Neural progenitor cell (in vitro differentiated cells): ENCODE data around the gene MIOX. TPM values are rescaled to one million over a fixed set of nuclear protein-coding genes. Genes with fewer than 3 reads are reported as not detected.

Experiments used
- DNase-seq: peaks from one replicate; pipeline ENCODE4 v3.0.0-alpha.2; 2016; ENCODE audit warnings: low spot score
- H2AFZ ChIP-seq: fragments of 200-600 bp; sonication (generic); replicated peaks from 2 replicates; pipeline ENCODE4 v1.6.1; 2016; ENCODE audit warnings: antibody characterized with exemption
- H3F3A ChIP-seq: fragments of 200-600 bp; sonication (generic); 2 replicates; pipeline ENCODE4 v1.6.1; 2016; ENCODE audit warnings: antibody characterized with exemption, low read depth
- H3K27ac ChIP-seq: fragments of 200-600 bp; sonication (generic); 2 replicates; pipeline ENCODE4 v1.5.1; 2016; ENCODE audit warnings: mild to moderate bottlenecking
- H3K27me3 ChIP-seq: fragments of 200-600 bp; sonication (generic); 2 replicates; pipeline ENCODE4 v1.6.1; 2016; ENCODE audit warnings: mild to moderate bottlenecking, moderate library complexity
- H3K36me3 ChIP-seq: fragments of 200-600 bp; sonication (generic); 2 replicates; pipeline ENCODE4 v1.5.1; 2016
- H3K4me1 ChIP-seq: fragments of 200-600 bp; sonication (generic); 2 replicates; pipeline ENCODE4 v1.6.1; 2016; ENCODE audit warnings: mixed run types
- H3K4me2 ChIP-seq: fragments of 200-600 bp; sonication (generic); 2 replicates; pipeline ENCODE4 v1.6.1; 2016
- H3K4me3 ChIP-seq: fragments of 200-600 bp; sonication (generic); 2 replicates; pipeline ENCODE4 v1.5.1; 2016
- H3K79me2 ChIP-seq: fragments of 200-600 bp; sonication (generic); 2 replicates; pipeline ENCODE4 v1.6.1; 2016; ENCODE audit warnings: low read depth
- H3K9ac ChIP-seq: fragments of 200-600 bp; sonication (generic); 2 replicates; pipeline ENCODE4 v1.6.1; 2016
- H3K9me3 ChIP-seq: fragments of 200-600 bp; sonication (generic); 2 replicates; pipeline ENCODE4 v1.5.1; 2016; ENCODE audit warnings: low read depth
- H4K20me1 ChIP-seq: fragments of 200-600 bp; sonication (generic); 2 replicates; pipeline ENCODE4 v1.6.1; 2016; ENCODE audit warnings: low read depth
- H3K27ac Mint-ChIP-seq: 3 replicates; pipeline ENCODE4 v1.8.0; 2021; ENCODE audit warnings: mixed read lengths
- H3K27me3 Mint-ChIP-seq: 2 replicates; pipeline ENCODE4 v1.8.0; 2022; ENCODE audit warnings: low read depth, mild to moderate bottlenecking, inconsistent platforms, moderate library complexity, mixed read lengths; ENCODE audit not compliant: insufficient read depth
- H3K36me3 Mint-ChIP-seq: 3 replicates; pipeline ENCODE4 v1.8.0; 2021; ENCODE audit warnings: mixed read lengths
- H3K4me1 Mint-ChIP-seq: 3 replicates; pipeline ENCODE4 v1.8.0; 2021; ENCODE audit warnings: mixed read lengths
- H3K4me3 Mint-ChIP-seq: 3 replicates; pipeline ENCODE4 v1.8.0; 2021; ENCODE audit warnings: mild to moderate bottlenecking, moderate library complexity, mixed read lengths
- H3K9me3 Mint-ChIP-seq: 3 replicates; pipeline ENCODE4 v1.8.0; 2020; ENCODE audit warnings: mixed read lengths
- EZH2 ChIP-seq: fragments of 200-600 bp; sonication (generic); IDR thresholded peaks from 2 replicates; pipeline ENCODE4 v1.6.1; 2017; ENCODE audit warnings: antibody characterized with exemption, mild to moderate bottlenecking, moderate library complexity
- EZH2phosphoT487 ChIP-seq: fragments of 200-600 bp; sonication (generic); IDR thresholded peaks from 2 replicates; pipeline ENCODE4 v1.6.1; 2017; ENCODE audit warnings: antibody characterized with exemption
- total RNA-seq: library from RNA; depleted of rRNA; stranded (reverse); fragments of >200 nt; gene quantifications from 2 replicates; pipeline ENCODE4 v1.2.3, GENCODE V29; 2015; ENCODE audit warnings: low replicate concordance
- TF ChIP-seq, protein P1 (sequence below): fragments of 200-600 bp; sonication (generic); IDR thresholded peaks from 2 replicates; pipeline ENCODE4 v1.5.1; 2017; ENCODE audit warnings: antibody characterized with exemption, mild to moderate bottlenecking

The MIOX gene
- total RNA-seq, 1 donor from 2014 or later, result not detected

- Mint-ChIP-seq H3K4me3 (no peak overlapping the region), H3K36me3 (peaks cover 15% of the 10 kb centered on the region), H3K9me3 (no peaks in the 10 kb centered on the region), H3K27me3 (peaks cover 2% of the 10 kb centered on the region), H3K27ac (no peak overlapping the region), H3K4me1 (no peaks in the 10 kb centered on the region)
- Histone ChIP-seq H3K4me1 (no peaks in the 10 kb centered on the region), H3K4me2 (no peak overlapping the region), H3K27ac (no peak overlapping the region), H3K9ac (no peak overlapping the region), H3K4me3 (no peak overlapping the region), H3K79me2 (no peaks in the 10 kb centered on the region), H3K36me3 (no peaks in the 10 kb centered on the region), H3F3A (no peaks in the 10 kb centered on the region), H4K20me1 (peaks cover 5% of the 10 kb centered on the region), H3K9me3 (no peaks in the 10 kb centered on the region), H2AFZ (no peak overlapping the region), H3K27me3 (no peaks in the 10 kb centered on the region)
- no peak for DNase-seq
- TF ChIP-seq, protein P1, sequence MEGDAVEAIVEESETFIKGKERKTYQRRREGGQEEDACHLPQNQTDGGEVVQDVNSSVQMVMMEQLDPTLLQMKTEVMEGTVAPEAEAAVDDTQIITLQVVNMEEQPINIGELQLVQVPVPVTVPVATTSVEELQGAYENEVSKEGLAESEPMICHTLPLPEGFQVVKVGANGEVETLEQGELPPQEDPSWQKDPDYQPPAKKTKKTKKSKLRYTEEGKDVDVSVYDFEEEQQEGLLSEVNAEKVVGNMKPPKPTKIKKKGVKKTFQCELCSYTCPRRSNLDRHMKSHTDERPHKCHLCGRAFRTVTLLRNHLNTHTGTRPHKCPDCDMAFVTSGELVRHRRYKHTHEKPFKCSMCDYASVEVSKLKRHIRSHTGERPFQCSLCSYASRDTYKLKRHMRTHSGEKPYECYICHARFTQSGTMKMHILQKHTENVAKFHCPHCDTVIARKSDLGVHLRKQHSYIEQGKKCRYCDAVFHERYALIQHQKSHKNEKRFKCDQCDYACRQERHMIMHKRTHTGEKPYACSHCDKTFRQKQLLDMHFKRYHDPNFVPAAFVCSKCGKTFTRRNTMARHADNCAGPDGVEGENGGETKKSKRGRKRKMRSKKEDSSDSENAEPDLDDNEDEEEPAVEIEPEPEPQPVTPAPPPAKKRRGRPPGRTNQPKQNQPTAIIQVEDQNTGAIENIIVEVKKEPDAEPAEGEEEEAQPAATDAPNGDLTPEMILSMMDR, result no peak
- TF ChIP-seq EZH2 (no peak), EZH2phosphoT487 (no peak)
Measured at GRCh38 chr22:50459016-50459415, 27.6 kb upstream of the MIOX start.

- Histone ChIP-seq H2AFZ (no peak overlapping the region), H3K27ac (no peak overlapping the region), H3K4me3 (no peak overlapping the region), H3K27me3 (no peaks in the 10 kb centered on the region), H3K9ac (no peak overlapping the region), H3K9me3 (no peaks in the 10 kb centered on the region), H3K79me2 (no peaks in the 10 kb centered on the region), H3F3A (no peaks in the 10 kb centered on the region), H3K4me2 (no peak overlapping the region), H3K4me1 (no peaks in the 10 kb centered on the region), H4K20me1 (peaks cover 5% of the 10 kb centered on the region), H3K36me3 (no peaks in the 10 kb centered on the region)
- Mint-ChIP-seq H3K4me3 (no peak overlapping the region), H3K27ac (no peak overlapping the region), H3K27me3 (peaks cover 3% of the 10 kb centered on the region), H3K36me3 (peaks cover 15% of the 10 kb centered on the region), H3K4me1 (no peaks in the 10 kb centered on the region), H3K9me3 (no peaks in the 10 kb centered on the region)
- no peak for TF ChIP-seq EZH2phosphoT487
- TF ChIP-seq, protein P1, result no peak
- TF ChIP-seq EZH2, result no peak
- DNase-seq, result no peak
Measured at GRCh38 chr22:50459496-50460140, 27.0 kb upstream of the MIOX start.

- no peak overlapping the region for H3K27ac Mint-ChIP-seq
- no peak for TF ChIP-seq EZH2
- TF ChIP-seq, protein P1, result no peak
- TF ChIP-seq EZH2phosphoT487, result no peak
Measured at GRCh38 chr22:50460938-50461337, 25.7 kb upstream of the MIOX start.

More at GRCh38 chr22:50460938-50461337, 25.7 kb upstream of the MIOX start:
- Histone ChIP-seq H3K36me3 (no peaks in the 10 kb centered on the region), H3K4me3 (no peak overlapping the region), H3K9me3 (no peaks in the 10 kb centered on the region), H2AFZ (no peak overlapping the region), H4K20me1 (peaks cover 5% of the 10 kb centered on the region), H3K79me2 (no peaks in the 10 kb centered on the region), H3K27ac (no peak overlapping the region), H3F3A (no peaks in the 10 kb centered on the region), H3K4me1 (no peaks in the 10 kb centered on the region), H3K27me3 (no peaks in the 10 kb centered on the region), H3K9ac (no peak overlapping the region), H3K4me2 (no peak overlapping the region)
- Mint-ChIP-seq H3K4me3 (no peak overlapping the region), H3K4me1 (no peaks in the 10 kb centered on the region), H3K9me3 (no peaks in the 10 kb centered on the region), H3K36me3 (peaks cover 13% of the 10 kb centered on the region), H3K27me3 (peaks cover 3% of the 10 kb centered on the region)
- DNase-seq, result no peak
